Heart left ventricle (tissue), 16 donors: ENCODE results near the gene CEP128. TPM values are rescaled to one million over a fixed set of nuclear protein-coding genes. Genes with fewer than 3 reads are reported as not detected.
"Not testable (repeated sequence)": the region's sequence is repeated elsewhere in the genome, so short reads cannot be mapped to it uniquely, and the experiment has no call there.

ENCODE experiments used
- ATAC-seq, 4 donors: fragments of 200-7000 bp; cut with Tn5 transposase; one replicate each; pipeline ENCODE4 v1.9.1; 2020 to 2022; ENCODE audit warnings: moderate library complexity in 4 of 4, mild to moderate bottlenecking in 3 of 4, moderate number of reproducible peaks in 1 of 4
- DNase-seq, 5 donors: peaks; one replicate each; pipeline ENCODE4 v3.0.0-alpha.2; 2020
- H3K27ac ChIP-seq, 12 donors: fragments of 200-600 bp; sonication (generic) in 4 of 12; one replicate each; pipeline versions ENCODE4 v1.5.0 to v1.8.0; 2016 to 2022; ENCODE audit warnings: mild to moderate bottlenecking in 2 of 12
- H3K27me3 ChIP-seq, 9 donors: fragments of 200-600 bp; sonication (generic) in 2 of 9; one replicate each; pipeline versions ENCODE4 v1.5.1 to v1.8.0; 2016 to 2022; ENCODE audit warnings: mild to moderate bottlenecking in 3 of 9
- H3K36me3 ChIP-seq, 9 donors: fragments of 200-600 bp; sonication (generic) in 2 of 9; one replicate each; pipeline versions ENCODE4 v1.5.0 to v1.8.0; 2018 to 2022; ENCODE audit warnings: mild to moderate bottlenecking in 2 of 9
- H3K4me1 ChIP-seq, 12 donors: fragments of 200-600 bp; sonication (generic) in 4 of 12; one replicate each; pipeline versions ENCODE4 v1.5.0 to v1.8.0; 2016 to 2022; ENCODE audit warnings: mild to moderate bottlenecking in 3 of 12
- H3K4me3 ChIP-seq, 12 donors: fragments of 200-600 bp; sonication (generic) in 4 of 12; one replicate each; pipeline versions ENCODE4 v1.5.0 to v1.8.0; 2017 to 2022; ENCODE audit warnings: mild to moderate bottlenecking in 9 of 12, moderate library complexity in 4 of 12
- H3K9me3 ChIP-seq, 12 donors: fragments of 200-600 bp; sonication (generic) in 4 of 12; one replicate each; pipeline versions ENCODE4 v1.5.0 to v1.8.0; 2016 to 2022; ENCODE audit warnings: mild to moderate bottlenecking in 1 of 12
- POLR2A ChIP-seq, 2 donors: fragments of 450-650 bp; IDR thresholded peaks; one replicate each; pipeline ENCODE4 v1.6.1; 2017; ENCODE audit warnings: antibody characterized with exemption in 2 of 2, mild to moderate bottlenecking in 2 of 2, moderate library complexity in 2 of 2
- WGBS, 4 donors: extraction: QIAGEN DNeasy Blood & Tissue Kit in 2 of 4; methylation state at CpG; one replicate each; pipeline versions ENCODE4 v1.1.5 to v1.1.7; 2013 to 2018; 5-methylcytosine and 5-hydroxymethylcytosine counted together
- intact Hi-C, 10 donors: fragments of 100-400 bp; cut with DNase I; formaldehyde crosslinking; loops; one replicate each; pipeline versions ENCODE4 v1.11.1 to v1.14.2; 2022
- polyA plus RNA-seq, 2 donors: library from polyadenylated mRNA; stranded (reverse); fragments of 200-250 nt; gene quantifications; one replicate each; pipeline ENCODE4 v1.2.3, GENCODE V29; 2013
- total RNA-seq, 9 donors: library from RNA; depleted of rRNA in 2 of 9; stranded (reverse); fragments of >200 nt in 2 of 9; fragmentation: NEBNext Ultra II Directional in 3 of 9; extraction: Animal tissue kit (Norgen Biotek cat#: 25700) in 3 of 9; gene quantifications; one replicate each; pipeline versions ENCODE4 v1.1.0 to v1.2.4, GENCODE V29; 2016 to 2023
- TF ChIP-seq, protein P1 (sequence below), 12 donors: fragments of 200-600 bp; sonication (generic) in 4 of 12; IDR thresholded peaks; one replicate each; pipeline versions ENCODE4 v1.5.0 to v1.8.0; 2018 to 2022; ENCODE audit warnings: antibody characterized with exemption in 12 of 12, mild to moderate bottlenecking in 5 of 12
- donor health status: ischemic (EF 13 %, LVEDD 7.1; RV severe dilation, severe dysfunction).
- donor health status: healthy with polysubstance abuse.
- donor health status: DM: no; HTN: yes; CAD: no.
- donor health status: DM: no; HTN: no; CAD: no.
- donor health status: ischemic (EF 25% LVEDD 6.9; RV normal size, moderate dysfunction).
- donor health status: ischemic (EF 25% LVEDD 5.7; RV mildly dilated, moderate dysfunction).
- donor health status: healthy.
- donor health status: DM: yes; HTN: yes; CAD: no.
- donor health status: ischemic (EF 35%, LVEDD 5.7; RV mildly dilated, moderate dysfunction).
- donor health status: nonischemic (EF 11% LVEDD 7.7; RV severe dilation, severe dysfunction).
- donor health status: DM: yes; HTN: yes; CAD: no.
- donor health status: PGD.
- donor health status: ischemic (EF 29% LVEDD 5.4; RV normal size, mild dysfunction).
- donor health status: nonischemic (EF 23%, LVEDD 6.1; RV moderate dilation, normal function).

CEP128 gene
- total and polyA plus RNA-seq, 11 donors, result 0.94 to 6.6 (median 3.4) TPM

DNA sequence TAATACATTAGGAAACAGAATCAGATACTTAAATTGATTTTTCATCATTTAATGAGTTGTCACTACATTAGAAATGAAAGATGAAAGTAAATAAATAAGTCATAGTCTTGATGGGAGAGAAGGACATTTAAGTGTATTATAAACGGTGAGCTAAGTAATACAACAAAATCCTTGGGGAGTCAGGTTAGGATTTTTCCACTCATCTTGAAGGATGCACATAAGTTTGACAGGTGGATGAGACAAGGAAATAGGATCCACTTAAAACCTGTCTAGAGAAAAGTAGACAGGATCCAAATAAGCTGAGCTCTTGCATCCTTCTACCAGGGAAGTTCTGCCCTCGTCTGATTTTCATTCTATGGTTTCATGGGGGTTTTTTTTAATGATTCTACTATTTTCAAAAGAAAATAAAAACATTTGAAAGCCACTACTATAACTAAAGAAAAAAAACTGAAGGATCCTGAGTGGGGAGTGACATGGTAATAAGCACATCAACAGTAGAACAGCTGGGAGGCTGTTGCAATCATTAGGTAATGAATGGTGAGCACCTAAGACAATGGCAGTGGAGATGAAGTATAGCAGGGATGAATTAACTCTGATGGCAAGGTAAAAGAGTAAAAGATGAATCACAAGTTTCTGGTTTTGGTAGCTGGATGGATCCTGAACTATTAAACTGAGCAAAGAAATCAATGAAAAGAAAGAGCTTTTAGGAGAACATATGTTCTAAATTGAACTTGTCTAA, 17.0 kb downstream of the CEP128 start:
- ATAC-seq (no peak), DNase-seq (no peak)
- Histone ChIP-seq H3K27ac (no peak overlapping the region), H3K36me3 (no peaks in the 10 kb centered on the region), H3K4me3 (no peak overlapping the region), H3K4me1 (peaks cover 0 to 11% (median 0%) of the 10 kb centered on the region in 12 donors), H3K27me3 (no peaks in the 10 kb centered on the region), H3K9me3 (peaks cover 0 to 8% (median 0%) of the 10 kb centered on the region in 12 donors)
- intact Hi-C loops, result no loop called here
- WGBS, 4 donors, result 90 to 95% (median 92%) methylated on average over 2 of the region's 2 CpGs
- no peak for TF ChIP-seq POLR2A (IDR thresholded peaks at IDR 0.05)
- TF ChIP-seq, protein P1, sequence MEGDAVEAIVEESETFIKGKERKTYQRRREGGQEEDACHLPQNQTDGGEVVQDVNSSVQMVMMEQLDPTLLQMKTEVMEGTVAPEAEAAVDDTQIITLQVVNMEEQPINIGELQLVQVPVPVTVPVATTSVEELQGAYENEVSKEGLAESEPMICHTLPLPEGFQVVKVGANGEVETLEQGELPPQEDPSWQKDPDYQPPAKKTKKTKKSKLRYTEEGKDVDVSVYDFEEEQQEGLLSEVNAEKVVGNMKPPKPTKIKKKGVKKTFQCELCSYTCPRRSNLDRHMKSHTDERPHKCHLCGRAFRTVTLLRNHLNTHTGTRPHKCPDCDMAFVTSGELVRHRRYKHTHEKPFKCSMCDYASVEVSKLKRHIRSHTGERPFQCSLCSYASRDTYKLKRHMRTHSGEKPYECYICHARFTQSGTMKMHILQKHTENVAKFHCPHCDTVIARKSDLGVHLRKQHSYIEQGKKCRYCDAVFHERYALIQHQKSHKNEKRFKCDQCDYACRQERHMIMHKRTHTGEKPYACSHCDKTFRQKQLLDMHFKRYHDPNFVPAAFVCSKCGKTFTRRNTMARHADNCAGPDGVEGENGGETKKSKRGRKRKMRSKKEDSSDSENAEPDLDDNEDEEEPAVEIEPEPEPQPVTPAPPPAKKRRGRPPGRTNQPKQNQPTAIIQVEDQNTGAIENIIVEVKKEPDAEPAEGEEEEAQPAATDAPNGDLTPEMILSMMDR (IDR thresholded peaks at IDR 0.05), result no peak

- Histone ChIP-seq H3K9me3 (peaks cover 0 to 5% (median 0%) of the 10 kb centered on the region in 12 donors), H3K4me1 (peaks cover 0 to 11% (median 0%) of the 10 kb centered on the region in 12 donors), H3K27ac (no peak overlapping the region), H3K36me3 (no peaks in the 10 kb centered on the region), H3K27me3 (no peaks in the 10 kb centered on the region), H3K4me3 (no peak overlapping the region)
- TF ChIP-seq, protein P1 (IDR thresholded peaks at IDR 0.05), result no peak
- no peak for TF ChIP-seq POLR2A (IDR thresholded peaks at IDR 0.05)
- no peak for DNase-seq
- no peak for ATAC-seq
- intact Hi-C loops, result no loop called here
Measured at GRCh38 chr14:80923368-80923767, 18.2 kb downstream of the CEP128 start.

- intact Hi-C loops, result no loop called here
Measured at GRCh38 chr14:80919622-80920021, 21.9 kb downstream of the CEP128 start.

GRCh38 chr14:80912013-80912412, 29.5 kb downstream of the CEP128 start:
- H3K27me3 ChIP-seq, intact Hi-C loops, H3K9me3 ChIP-seq, H3K27ac ChIP-seq, DNase-seq, H3K4me1 ChIP-seq, ATAC-seq, H3K4me3 ChIP-seq: not testable (repeated sequence)
- H3K36me3 ChIP-seq, result peaks cover 0 to 27% (median 6%) of the 10 kb centered on the region in 9 donors
- WGBS, 4 donors, result 91 to 95% (median 95%) methylated on average over 11 of the region's 11 CpGs

More at GRCh38 chr14:80919622-80920021, 21.9 kb downstream of the CEP128 start:
- no peaks in the 10 kb centered on the region for H3K27me3 ChIP-seq
- H3K4me3 ChIP-seq, result no peak overlapping the region
- 88 to 97% (median 96%) methylated on average over 3 of the region's 3 CpGs for WGBS, 4 donors
- no peak for DNase-seq
- H3K9me3 ChIP-seq, result no peaks in the 10 kb centered on the region
- H3K36me3 ChIP-seq, result peaks cover 0 to 18% (median 6%) of the 10 kb centered on the region in 9 donors
- TF ChIP-seq POLR2A (IDR thresholded peaks at IDR 0.05), result no peak
- TF ChIP-seq, protein P1 (IDR thresholded peaks at IDR 0.05), result no peak
- H3K27ac ChIP-seq, result no peak overlapping the region
- no peaks in the 10 kb centered on the region for H3K4me1 ChIP-seq
- no peak for ATAC-seq

- WGBS, 4 donors, result 83 to 97% (median 91%) methylated on average over 4 of the region's 4 CpGs
- Histone ChIP-seq H3K4me1 (no peaks in the 10 kb centered on the region), H3K4me3 (no peak overlapping the region), H3K27me3 (no peaks in the 10 kb centered on the region), H3K36me3 (no peaks in the 10 kb centered on the region), H3K9me3 (no peaks in the 10 kb centered on the region), H3K27ac (no peak overlapping the region)
- DNase-seq (no peak), ATAC-seq (no peak)
- intact Hi-C loops, result no loop called here
- TF ChIP-seq, protein P1 (IDR thresholded peaks at IDR 0.05), result no peak
- TF ChIP-seq POLR2A (IDR thresholded peaks at IDR 0.05), result no peak
Measured at GRCh38 chr14:80906946-80907345, 34.6 kb downstream of the CEP128 start.
